C4-2B (cell line): ENCODE results near the gene FOXD1.

Experiments
- ZFX ChIP-seq: fragments of 450-650 bp; IDR thresholded peaks from 2 replicates; pipeline ENCODE4 v1.6.1; 2017
- TF ChIP-seq, protein P1 (sequence below): fragments of 450-650 bp; conservative IDR thresholded peaks from 2 replicates; pipeline ENCODE4 v1.5.1; 2017; ENCODE audit warnings: mild to moderate bottlenecking

DNA sequence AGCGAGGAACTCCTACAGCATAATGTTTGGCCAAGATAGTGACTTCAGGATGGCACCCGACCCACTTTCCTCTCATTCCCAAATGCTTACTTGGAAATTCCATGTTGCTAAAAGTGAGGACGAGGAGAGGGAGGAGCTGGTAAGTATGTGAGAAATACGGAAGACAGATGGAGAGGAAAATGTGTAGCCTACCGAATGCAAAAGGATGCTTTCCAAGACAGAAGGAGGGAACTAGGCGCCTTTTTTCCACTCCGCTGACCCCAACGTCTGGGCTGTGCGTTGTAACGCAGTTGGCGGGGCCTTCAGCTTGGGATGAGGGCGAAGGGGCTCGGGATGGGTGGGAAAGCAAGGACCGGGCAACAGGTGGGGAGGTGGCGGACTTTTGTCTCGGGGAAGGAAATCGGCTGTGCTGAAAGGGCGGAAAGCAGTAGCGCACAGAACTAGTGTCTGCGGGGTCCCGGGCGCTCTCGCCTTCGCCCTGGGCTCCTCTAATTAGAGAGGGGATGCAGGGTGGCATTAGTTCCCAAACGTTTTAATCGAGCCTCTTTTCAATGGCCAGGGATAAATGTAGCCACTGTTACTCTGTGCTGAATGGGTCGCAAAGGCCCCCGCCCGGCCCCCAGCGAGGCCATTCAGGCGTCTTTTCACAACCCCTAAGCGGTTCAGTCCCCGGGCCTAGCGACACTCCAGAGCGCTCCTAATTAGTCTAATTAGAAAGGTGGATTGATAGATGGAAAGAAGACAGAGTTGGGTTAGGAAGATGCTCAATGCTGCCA lies 12.6 kb downstream of the FOXD1 start:
- TF ChIP-seq, protein P1, sequence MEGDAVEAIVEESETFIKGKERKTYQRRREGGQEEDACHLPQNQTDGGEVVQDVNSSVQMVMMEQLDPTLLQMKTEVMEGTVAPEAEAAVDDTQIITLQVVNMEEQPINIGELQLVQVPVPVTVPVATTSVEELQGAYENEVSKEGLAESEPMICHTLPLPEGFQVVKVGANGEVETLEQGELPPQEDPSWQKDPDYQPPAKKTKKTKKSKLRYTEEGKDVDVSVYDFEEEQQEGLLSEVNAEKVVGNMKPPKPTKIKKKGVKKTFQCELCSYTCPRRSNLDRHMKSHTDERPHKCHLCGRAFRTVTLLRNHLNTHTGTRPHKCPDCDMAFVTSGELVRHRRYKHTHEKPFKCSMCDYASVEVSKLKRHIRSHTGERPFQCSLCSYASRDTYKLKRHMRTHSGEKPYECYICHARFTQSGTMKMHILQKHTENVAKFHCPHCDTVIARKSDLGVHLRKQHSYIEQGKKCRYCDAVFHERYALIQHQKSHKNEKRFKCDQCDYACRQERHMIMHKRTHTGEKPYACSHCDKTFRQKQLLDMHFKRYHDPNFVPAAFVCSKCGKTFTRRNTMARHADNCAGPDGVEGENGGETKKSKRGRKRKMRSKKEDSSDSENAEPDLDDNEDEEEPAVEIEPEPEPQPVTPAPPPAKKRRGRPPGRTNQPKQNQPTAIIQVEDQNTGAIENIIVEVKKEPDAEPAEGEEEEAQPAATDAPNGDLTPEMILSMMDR, result no peak
- TF ChIP-seq ZFX, result no peak
